D341Med (cell line): ENCODE measurements around the gene DNAJA3.

Experiments used
- DNase-seq: peaks from one replicate; pipeline ENCODE4 v3.0.0; 2012; ENCODE audit warnings: low spot score

The DNAJA3 gene

DNA sequence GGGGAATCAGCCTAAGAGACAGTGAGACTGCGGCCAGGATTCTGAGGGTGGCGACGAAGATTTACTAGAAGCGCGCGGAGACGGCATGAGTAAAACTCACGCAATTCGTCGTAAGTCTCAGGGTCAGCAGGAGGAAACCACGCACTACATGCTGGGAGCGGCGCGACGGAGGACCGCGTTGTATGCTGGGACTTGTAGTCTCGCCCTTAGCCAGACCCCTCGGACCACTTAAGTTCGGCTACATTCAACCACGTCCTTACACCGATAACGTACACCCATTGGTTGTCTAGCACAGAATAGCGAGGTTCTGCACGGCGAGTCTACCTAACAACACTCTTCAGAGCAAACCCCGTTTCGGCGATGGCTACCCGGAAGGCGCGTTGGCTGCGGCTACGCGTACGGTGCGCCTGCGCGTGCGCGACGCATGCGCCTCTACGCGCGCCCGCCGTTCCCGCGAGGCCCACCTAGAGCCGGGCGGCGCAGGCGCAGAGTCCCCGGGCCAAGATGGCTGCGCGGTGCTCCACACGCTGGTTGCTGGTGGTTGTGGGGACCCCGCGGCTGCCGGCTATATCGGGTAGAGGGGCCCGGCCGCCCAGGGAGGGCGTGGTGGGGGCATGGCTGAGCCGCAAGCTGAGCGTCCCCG, at the start of gene DNAJA3:
Gene DNAJA3, plus strand, starts transcription at position 491 of the 643 bp plus-strand sequence. Its CDS starts 14 bp downstream, at position 505.
- peak; percentile 98 for DNase-seq

DNA sequence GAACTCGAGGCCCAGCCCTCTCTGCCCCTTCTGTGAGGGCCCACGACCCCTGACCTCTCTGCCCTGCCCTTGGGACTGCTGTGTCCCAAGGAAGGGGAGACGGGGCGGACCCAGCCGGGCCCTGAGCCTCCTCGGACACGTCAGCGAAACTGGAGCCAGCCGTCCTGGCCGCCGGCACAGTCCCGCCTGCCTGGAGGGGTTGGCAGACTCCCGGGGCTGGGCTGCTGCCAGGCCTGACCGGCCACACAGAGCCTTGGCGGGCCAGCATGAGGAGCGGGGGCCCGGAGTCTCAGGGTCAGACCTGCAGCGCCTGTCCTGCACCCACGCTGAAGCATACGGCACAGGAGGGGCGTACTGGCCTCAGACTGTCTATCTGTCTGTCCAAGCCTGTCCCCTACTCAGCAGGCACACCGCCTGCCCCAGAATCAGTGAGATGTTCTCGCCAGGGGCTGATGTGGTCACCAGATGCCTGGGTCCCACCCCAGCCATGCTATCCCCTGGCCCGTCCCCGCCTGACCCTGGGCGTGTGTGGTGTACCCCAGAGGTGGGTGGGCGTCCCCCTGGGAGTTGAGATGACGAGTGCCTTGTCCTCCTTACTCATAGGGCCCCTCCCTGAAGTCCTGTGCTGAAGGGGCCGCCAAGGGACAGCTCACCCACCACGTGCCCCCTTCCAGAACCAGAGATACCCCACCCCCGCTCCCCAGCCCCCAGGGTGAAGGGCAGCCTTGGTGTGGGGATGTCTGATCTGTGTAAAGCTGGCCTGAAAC, 49.4 kb upstream of the DNAJA3 start:
- no peak for DNase-seq

DNA sequence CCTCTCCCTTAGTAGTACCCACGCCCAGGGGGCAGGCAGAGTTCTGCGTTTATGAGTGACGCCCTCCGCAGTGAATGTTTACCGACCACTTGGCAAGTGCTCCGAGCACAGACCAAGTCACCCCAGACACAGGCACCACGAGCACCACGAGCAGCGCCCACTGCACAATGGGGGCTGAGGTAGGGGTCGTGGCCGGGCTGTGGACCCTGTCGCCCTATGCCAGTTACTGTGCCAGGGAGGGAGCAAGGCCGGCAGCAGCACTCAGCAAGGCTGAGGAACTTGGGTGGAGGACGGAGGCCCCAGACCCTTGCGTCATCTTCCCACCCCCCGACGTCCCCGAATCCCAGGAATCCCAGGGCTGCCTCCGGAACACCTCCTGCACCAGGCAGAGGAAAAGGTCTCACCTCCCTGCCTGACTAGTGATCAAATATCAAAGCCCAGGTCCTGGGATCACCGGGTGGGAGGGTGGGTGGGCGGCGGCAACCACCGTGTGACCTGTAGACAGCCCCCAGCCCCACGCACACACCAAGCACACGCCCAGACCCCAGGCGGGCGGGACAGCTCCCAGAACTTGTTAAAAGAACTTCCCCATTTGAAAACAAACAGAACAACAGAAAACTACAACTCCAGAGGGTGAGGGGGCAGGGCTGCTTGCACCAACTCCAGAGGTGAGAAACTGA, 48.6 kb upstream of the DNAJA3 start:
- no peak for DNase-seq

DNA sequence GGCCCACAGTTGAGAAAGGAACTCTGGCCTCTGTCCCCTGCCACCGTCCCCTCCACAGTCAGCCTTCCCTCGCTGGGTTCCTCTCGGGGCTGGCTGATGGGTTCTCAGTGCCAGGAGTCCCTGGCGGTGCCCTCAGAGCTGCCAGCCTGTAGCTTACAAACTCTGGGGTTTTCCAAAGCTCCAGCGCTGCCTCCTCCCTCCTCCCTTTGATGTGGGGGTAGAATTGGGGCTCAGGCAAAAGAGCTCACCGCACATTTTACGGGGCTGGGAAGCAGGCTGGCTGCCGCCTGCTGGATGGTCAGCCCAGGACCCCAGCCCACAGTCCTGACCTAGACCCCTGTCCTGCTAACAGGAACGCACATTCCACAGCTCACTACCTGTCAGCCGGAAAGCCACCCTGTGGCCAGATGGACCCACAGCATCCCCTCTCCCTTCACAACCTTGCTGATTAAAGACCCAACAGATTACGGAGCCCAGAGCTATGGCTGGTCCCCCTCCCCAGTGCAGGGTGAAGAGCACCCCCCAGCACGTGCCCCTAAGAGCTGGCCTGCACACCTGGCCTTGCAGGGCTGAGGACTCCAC, 48.0 kb upstream of the DNAJA3 start:
- DNase-seq: no peak

DNA sequence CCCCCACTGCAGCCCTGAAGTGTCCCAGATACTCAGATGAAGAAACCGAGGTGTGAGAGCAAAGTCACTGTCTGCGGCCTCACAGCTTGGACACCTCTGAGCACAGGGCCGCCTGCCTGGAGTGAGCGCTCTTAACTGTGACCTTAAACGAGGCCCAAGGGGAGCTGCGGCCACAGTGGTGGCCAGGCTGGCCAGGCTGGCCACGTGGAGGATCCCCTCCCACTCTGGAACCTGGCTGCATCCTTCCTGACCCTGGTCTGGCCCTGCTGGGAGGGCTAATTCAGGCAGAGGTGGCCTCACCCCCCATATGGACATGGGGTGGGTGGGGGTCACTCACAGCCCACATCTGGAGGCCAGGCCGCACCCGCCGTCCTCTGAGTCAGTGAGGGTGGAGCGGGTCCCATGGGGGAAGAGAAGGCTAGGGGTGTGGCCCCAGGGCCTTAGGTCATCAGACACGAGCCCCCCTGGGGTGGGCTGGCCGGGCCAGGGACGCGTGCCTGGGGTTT, 47.5 kb upstream of the DNAJA3 start:
- no peak for DNase-seq

DNA sequence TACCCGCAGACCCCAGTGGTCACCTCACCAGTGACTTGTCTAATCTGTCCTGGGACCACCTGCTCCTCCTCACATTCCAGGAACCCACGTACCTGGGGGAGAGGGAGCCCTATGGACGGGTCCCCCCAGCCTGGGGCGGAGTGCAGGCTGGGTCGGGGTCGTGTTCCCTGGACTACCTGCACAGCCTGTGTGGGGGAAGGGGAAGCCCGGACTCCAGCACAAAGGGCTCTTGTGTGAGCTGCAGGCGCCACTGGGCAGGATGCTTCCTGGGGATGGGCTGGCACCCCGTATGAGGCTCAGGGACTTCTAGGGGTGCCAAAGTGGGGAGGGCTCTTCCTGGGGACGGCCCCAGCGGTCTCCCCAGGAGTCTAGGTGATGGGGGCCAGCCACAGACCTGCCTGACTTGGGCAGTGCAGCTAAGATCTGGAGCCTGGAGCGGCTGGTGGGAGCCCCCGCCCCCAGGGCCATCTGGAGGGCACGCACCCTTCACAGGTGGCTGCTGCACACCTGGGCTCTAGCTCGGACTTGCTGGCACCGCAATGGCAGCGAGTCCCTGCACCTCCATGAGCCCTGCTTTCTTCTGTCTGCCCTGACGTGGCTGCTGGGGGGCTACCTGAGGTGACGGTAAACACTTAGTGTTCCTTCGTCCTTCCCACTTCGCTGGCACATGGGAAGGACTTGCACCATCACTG, 46.5 kb upstream of the DNAJA3 start:
- no peak for DNase-seq

DNA sequence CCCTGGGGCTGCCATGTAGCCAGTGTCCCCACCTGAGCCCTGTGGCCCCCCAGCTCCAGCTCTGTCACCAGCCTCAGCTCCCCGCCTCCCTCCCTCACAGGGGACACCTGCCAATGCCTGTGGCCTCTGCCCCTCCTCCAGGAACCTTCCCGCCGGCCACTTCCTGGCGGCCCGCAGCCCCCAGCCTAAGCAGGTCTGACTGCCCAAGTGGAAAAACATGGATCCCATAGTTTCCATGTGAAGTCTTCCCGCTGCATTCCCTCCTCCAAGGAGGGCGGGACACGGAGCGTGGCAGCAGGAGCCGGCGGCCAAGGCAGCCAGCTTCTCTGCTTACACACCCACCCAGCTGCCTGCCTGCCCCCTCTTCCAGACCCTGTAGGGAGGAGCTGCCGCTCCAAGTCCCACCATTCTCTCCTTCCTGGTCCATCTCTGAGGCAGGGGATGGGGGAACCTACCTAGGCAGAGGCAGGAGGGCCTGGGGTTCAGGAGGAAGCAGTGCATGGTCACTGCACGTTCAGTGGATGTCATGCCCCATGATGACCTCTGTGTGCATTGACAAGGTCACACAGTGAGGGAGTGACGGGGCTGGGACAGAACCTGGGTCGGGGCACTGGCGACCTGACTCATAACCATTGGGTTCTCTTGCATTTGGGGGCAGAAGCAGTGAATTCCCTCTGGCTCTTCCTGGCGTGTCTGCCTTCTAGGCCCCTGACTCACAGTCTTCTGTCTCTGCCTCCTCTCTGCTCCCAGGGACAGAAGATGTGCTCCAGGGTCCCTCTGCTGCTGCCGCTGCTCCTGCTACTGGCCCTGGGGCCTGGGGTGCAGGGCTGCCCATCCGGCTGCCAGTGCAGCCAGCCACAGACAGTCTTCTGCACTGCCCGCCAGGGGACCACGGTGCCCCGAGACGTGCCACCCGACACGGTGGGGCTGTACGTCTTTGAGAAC, 45.3 kb upstream of the DNAJA3 start:
- DNase-seq: no peak

DNA sequence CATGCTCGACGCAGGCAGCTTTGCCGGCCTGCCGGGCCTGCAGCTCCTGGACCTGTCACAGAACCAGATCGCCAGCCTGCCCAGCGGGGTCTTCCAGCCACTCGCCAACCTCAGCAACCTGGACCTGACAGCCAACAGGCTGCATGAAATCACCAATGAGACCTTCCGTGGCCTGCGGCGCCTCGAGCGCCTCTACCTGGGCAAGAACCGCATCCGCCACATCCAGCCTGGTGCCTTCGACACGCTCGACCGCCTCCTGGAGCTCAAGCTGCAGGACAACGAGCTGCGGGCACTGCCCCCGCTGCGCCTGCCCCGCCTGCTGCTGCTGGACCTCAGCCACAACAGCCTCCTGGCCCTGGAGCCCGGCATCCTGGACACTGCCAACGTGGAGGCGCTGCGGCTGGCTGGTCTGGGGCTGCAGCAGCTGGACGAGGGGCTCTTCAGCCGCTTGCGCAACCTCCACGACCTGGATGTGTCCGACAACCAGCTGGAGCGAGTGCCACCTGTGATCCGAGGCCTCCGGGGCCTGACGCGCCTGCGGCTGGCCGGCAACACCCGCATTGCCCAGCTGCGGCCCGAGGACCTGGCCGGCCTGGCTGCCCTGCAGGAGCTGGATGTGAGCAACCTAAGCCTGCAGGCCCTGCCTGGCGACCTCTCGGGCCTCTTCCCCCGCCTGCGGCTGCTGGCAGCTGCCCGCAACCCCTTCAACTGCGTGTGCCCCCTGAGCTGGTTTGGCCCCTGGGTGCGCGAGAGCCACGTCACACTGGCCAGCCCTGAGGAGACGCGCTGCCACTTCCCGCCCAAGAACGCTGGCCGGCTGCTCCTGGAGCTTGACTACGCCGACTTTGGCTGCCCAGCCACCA, 44.4 kb upstream of the DNAJA3 start:
- no peak for DNase-seq

DNA sequence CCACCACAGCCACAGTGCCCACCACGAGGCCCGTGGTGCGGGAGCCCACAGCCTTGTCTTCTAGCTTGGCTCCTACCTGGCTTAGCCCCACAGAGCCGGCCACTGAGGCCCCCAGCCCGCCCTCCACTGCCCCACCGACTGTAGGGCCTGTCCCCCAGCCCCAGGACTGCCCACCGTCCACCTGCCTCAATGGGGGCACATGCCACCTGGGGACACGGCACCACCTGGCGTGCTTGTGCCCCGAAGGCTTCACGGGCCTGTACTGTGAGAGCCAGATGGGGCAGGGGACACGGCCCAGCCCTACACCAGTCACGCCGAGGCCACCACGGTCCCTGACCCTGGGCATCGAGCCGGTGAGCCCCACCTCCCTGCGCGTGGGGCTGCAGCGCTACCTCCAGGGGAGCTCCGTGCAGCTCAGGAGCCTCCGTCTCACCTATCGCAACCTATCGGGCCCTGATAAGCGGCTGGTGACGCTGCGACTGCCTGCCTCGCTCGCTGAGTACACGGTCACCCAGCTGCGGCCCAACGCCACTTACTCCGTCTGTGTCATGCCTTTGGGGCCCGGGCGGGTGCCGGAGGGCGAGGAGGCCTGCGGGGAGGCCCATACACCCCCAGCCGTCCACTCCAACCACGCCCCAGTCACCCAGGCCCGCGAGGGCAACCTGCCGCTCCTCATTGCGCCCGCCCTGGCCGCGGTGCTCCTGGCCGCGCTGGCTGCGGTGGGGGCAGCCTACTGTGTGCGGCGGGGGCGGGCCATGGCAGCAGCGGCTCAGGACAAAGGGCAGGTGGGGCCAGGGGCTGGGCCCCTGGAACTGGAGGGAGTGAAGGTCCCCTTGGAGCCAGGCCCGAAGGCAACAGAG, 43.5 kb upstream of the DNAJA3 start:
- no peak for DNase-seq

DNA sequence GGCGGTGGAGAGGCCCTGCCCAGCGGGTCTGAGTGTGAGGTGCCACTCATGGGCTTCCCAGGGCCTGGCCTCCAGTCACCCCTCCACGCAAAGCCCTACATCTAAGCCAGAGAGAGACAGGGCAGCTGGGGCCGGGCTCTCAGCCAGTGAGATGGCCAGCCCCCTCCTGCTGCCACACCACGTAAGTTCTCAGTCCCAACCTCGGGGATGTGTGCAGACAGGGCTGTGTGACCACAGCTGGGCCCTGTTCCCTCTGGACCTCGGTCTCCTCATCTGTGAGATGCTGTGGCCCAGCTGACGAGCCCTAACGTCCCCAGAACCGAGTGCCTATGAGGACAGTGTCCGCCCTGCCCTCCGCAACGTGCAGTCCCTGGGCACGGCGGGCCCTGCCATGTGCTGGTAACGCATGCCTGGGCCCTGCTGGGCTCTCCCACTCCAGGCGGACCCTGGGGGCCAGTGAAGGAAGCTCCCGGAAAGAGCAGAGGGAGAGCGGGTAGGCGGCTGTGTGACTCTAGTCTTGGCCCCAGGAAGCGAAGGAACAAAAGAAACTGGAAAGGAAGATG, 42.8 kb upstream of the DNAJA3 start:
- no peak for DNase-seq

DNA sequence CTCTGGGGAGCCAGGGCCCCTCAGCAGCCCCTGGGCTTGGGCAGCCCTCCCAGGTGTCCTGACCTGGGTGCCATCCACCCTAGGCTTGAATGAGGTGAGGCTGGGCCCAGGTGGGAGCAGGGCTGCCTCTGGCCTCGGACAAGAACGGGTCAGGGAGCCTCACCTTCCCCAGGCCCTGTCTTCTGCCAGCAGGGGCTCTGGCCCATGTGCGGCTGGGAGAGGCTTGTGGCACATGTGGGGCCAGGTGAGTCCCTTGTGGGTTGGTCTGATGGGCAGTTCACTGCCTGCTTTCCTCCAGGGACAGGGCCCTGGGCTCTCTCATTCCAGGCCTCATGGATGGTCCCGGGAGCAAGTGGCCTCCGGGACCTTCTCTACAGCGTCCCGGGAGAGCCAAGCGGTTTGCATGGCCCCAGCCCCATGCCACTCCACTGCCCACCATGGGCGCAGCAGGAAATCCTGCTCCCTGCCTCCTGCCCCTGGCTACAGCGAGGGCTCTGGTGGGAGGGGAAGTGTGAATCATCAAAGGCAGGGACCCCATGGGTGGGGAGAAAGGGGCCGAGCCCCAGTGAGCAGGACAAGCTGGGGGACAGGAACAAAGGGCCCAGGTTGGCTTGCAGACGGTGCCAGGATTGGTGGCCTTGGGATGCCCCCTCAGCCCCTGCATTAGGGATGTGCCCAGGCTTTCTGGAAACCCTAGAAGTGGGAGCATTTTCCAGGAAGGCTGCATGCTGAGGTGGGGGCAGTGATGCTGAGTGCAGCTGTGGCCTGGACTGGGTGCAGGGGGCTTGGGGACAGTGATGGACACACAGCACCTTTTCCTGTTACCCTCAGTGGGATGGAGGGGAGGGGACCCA, 41.9 kb upstream of the DNAJA3 start:
- no peak for DNase-seq

DNA sequence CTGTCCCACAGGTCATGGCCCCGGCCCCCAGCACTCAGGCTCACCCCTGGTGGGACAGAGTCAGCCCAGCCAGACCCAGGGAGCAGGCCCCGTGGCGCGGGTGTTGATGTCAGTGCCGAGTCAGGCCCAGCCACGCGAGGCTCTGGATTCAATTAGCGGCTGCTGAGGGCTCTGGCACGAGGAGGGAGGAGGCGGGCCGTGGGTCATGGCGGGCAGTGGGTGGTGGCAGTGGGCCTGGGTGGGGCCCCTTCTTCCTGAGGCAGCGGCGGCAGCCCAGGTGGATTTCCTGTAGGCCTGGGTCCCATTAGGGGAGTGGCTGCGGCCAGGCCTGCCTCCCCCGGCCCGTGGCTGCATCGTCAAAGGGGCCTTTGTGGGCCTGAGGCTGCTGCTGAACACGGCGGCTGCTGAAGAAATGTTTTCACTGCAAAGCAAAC, 41.1 kb upstream of the DNAJA3 start:
- DNase-seq: no peak

DNA sequence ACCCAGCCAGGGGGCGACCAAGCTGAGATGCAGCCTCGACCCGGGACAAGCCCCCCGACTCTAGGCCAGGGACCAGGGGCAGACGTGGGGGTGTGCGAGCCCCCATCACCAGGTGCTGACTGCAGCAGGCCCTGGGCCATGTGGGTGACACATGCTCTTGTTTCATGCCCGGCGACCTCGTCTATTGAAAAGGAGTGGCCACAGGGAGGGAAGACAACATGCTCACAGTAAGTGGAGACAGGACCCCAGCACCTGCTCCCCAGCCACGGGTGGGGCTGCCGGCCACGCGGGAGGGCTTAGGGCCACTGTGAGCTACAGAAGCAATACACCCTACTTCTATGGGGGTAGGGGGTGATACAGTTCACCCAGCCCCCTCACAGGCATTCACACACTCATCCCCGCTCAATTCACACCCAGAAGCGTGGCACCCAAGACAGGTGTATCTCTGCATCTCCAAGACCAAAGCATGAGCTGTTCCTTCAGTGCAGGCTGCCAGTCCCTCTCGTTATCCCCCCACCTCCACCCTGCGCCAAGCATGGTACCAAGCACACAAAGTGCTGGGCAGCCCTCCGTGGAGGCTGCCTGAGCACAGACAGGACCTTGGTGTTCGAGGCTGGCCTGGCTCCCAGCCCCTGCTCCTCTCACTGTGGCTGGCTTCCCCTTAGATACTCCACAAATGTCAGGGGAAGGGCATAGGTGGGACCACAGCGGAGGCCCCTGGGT, 40.4 kb upstream of the DNAJA3 start:
- no peak for DNase-seq

DNA sequence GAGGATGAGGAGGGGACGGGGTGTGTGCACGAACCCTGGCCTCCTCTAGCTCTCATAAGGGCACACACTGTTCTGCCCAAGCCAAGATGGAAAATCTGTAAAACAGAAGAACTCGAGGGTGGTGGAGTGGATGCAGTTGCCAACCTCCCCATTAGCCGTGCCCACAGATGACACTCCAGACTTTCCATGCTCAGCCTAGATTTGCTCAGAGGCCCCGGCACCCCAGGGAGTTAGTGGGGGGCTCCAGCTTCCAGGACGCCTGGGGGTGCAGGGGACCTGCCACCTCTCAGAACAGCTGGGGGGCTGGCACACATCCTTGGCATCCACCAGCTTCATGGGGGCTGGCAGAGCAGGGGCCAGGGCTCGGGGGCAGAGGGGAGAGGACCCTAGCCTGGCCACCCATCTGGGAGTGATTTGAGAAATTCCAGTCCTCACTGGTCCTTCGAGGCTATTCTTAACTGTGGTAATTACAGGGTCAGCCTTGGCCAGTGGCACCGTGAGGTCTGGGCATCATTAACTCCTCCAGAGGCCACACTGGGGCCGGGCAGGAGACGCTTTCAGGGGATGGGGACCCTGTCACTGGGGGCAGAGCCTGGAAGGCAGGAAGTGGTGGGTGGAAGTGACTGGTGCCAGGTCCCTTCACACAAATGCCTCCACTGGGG, 39.7 kb upstream of the DNAJA3 start:
- no peak for DNase-seq

DNA sequence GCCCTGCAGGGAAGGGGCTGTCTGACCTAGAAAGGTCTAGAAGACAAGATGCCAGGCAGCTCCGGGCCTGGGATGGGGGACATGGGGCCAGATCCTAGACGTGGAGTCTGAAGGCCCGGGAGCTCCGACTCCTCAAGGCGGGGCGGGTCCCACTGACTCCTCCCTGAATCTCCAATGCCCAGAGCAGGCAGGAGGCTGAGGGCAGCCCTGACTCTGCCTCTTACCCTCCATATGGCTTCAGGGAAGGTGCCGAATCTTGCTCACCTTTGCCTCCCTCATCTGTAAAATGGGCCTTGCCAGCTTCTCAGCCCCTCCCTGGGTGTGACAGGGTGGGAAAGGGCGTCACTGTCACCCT, 39.2 kb upstream of the DNAJA3 start:
- DNase-seq: no peak

DNA sequence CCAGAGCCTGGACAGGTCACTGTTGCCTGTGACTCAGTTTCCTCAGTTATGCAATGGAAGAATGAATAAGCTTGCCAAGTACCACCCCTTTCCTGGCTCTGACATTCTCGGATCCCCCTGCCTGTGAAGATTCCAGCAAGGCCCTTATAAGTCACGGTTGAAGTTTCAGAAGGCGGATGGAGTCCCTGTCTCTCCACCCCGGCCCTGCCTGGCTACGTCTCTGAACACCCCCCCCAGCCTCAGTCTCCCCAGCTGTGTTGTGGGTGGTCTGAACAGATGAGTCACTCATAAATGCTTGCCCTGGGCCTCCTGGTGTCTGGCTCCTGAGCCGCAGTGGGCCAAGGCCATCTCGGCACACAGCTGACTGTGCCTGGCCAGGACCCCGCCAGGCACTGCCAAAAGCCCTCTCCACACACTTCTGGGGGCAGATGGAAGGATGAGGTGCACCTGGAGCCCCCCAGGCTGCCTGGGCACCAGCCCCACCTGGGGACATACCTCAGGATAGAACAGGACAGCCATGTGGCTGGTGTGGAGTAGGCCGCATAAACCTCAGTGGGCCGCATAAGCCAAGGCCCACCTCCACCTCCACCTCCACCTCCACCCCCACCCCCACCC, 38.6 kb upstream of the DNAJA3 start:
- DNase-seq: no peak
